Heart right ventricle (tissue), 16 donors: Measurements from ENCODE around the gene ARCN1. TPM values are rescaled to one million over a fixed set of nuclear protein-coding genes. Genes with fewer than 3 reads are reported as not detected.
"Not testable (repeated sequence)": the region's sequence is repeated elsewhere in the genome, so short reads cannot be mapped to it uniquely, and the experiment has no call there.

ENCODE experiments used
- ATAC-seq, 8 donors: fragments of 200-7000 bp; cut with Tn5 transposase; one replicate each; pipeline ENCODE4 v1.9.1; 2020; ENCODE audit warnings: mild to moderate bottlenecking in 8 of 8, moderate library complexity in 8 of 8, moderate number of reproducible peaks in 1 of 8
- DNase-seq, 2 donors: peaks; one replicate each; pipeline ENCODE4 v3.0.0-alpha.2; 2020
- H3K27ac ChIP-seq, 10 donors: fragments of 200-600 bp; sonication (generic) in 2 of 10; one replicate each; pipeline versions ENCODE4 v1.5.0 to v1.8.0; 2020 to 2022; ENCODE audit warnings: mild to moderate bottlenecking in 3 of 10
- H3K27me3 ChIP-seq, 7 donors: fragments of 200-600 bp; one replicate each; pipeline ENCODE4 v1.8.0; 2021 to 2022; ENCODE audit warnings: mild to moderate bottlenecking in 2 of 7
- H3K36me3 ChIP-seq, 9 donors: fragments of 200-600 bp; sonication (generic) in 1 of 9; one replicate each; pipeline versions ENCODE4 v1.5.0 to v1.8.0; 2020 to 2022; ENCODE audit warnings: mild to moderate bottlenecking in 2 of 9
- H3K4me1 ChIP-seq, 9 donors: fragments of 200-600 bp; sonication (generic) in 1 of 9; one replicate each; pipeline versions ENCODE4 v1.5.0 to v1.8.0; 2020 to 2022; ENCODE audit warnings: mild to moderate bottlenecking in 4 of 9
- H3K4me3 ChIP-seq, 10 donors: fragments of 200-600 bp; sonication (generic) in 2 of 10; one replicate each; pipeline versions ENCODE4 v1.5.0 to v1.8.0; 2020 to 2022; ENCODE audit warnings: mild to moderate bottlenecking in 7 of 10, moderate library complexity in 2 of 10
- H3K9me3 ChIP-seq, 11 donors: fragments of 200-600 bp in 10 of 11; sonication (generic) in 2 of 11; one replicate each; pipeline versions ENCODE4 v1.5.0 to v1.8.0; 2013 to 2022; ENCODE audit warnings: mild to moderate bottlenecking in 2 of 11, control low read depth in 1 of 11, moderate library complexity in 1 of 11
- CTCF ChIP-seq, 9 donors: fragments of 200-600 bp; sonication (generic) in 2 of 9; IDR thresholded peaks; one replicate each; pipeline versions ENCODE4 v1.5.0 to v1.8.0; 2021 to 2022; ENCODE audit warnings: antibody characterized with exemption in 9 of 9, mild to moderate bottlenecking in 5 of 9, moderate library complexity in 1 of 9
- WGBS, 2 donors: extraction: QIAGEN DNeasy Blood & Tissue Kit; methylation state at CpG; one replicate each; pipeline ENCODE4 v1.1.7; 2013; ENCODE audit warnings: inconsistent platforms in 1 of 2; 5-methylcytosine and 5-hydroxymethylcytosine counted together
- intact Hi-C, 10 donors: fragments of 100-400 bp; cut with DNase I; formaldehyde crosslinking; loops; one replicate each; pipeline versions ENCODE4 v1.11.1 to v1.14.2; 2022
- polyA plus RNA-seq, 2 donors: library from polyadenylated mRNA; stranded (reverse); fragments of 200-250 nt; gene quantifications; one replicate each; pipeline ENCODE4 v1.2.3, GENCODE V29; 2013
- total RNA-seq, 10 donors: library from RNA; stranded (reverse); fragmentation: NEBNext Ultra II Directional in 3 of 10; extraction: Animal tissue kit (Norgen Biotek cat#: 25700) in 3 of 10; gene quantifications; one replicate each; pipeline versions ENCODE4 v1.2.1 to v1.2.4, GENCODE V29; 2021 to 2023
- donor health status: Arrhythmogenic right ventricular cardiomyopathy.
- donor health status: ischemic (EF 13 %, LVEDD 7.1; RV severe dilation, severe dysfunction).
- donor health status: healthy with polysubstance abuse.
- donor health status: DM: no; HTN: yes; CAD: no.
- donor health status: DM: no; HTN: no; CAD: no.
- donor health status: ischemic (EF 25% LVEDD 6.9; RV normal size, moderate dysfunction).
- donor health status: ischemic (EF 25% LVEDD 5.7; RV mildly dilated, moderate dysfunction).
- donor health status: healthy.
- donor health status: DM: yes; HTN: yes; CAD: no.
- donor health status: Ischemic cardiomyopathy.
- donor health status: ischemic (EF 35%, LVEDD 5.7; RV mildly dilated, moderate dysfunction).
- donor health status: nonischemic (EF 11% LVEDD 7.7; RV severe dilation, severe dysfunction).
- donor health status: DM: yes; HTN: yes; CAD: no.
- donor health status: PGD.
- donor health status: ischemic (EF 29% LVEDD 5.4; RV normal size, mild dysfunction).
- donor health status: nonischemic (EF 23%, LVEDD 6.1; RV moderate dilation, normal function).

ARCN1 gene
- total and polyA plus RNA-seq, 12 donors, result 48.8 to 122 (median 94.5) TPM

- H3K27me3 ChIP-seq, result no peaks in the 10 kb centered on the region
- H3K27ac ChIP-seq, result peak overlapping the region in 2 of 10 donors; percentile 99 to 100
- TF ChIP-seq CTCF (IDR thresholded peaks at IDR 0.05), result no peak
- DNase-seq, result no peak
- 100% methylated on average over 1 of the region's 1 CpG for whole genome bisulfite sequencing, 2 donors
- ATAC-seq, result no peak
- no peaks in the 10 kb centered on the region for H3K9me3 ChIP-seq
- peaks cover 0 to 5% (median 0%) of the 10 kb centered on the region in 9 donors for H3K36me3 ChIP-seq
- H3K4me3 ChIP-seq, result no peak overlapping the region
- peaks cover 7 to 43% (median 31%) of the 10 kb centered on the region in 9 donors for H3K4me1 ChIP-seq
- intact Hi-C loops, result loop anchor here in 3 of 10 donors (5.0 to 10.0 kb wide), 2 partner anchors 37 to 214 kb away; partner anchors contain the start of gene PHLDB1 (in 2 of the 3)
Observed at GRCh38 chr11:118570787-118571186, 1.4 kb upstream of the ARCN1 start.

GRCh38 chr11:118571701-118572060, 528 bp upstream of the ARCN1 start:
- Histone ChIP-seq H3K27ac (peak overlapping the region; percentile 90 to 100 (median 98)), H3K4me1 (peaks cover 7 to 46% (median 37%) of the 10 kb centered on the region in 9 donors), H3K4me3 (peak overlapping the region; percentile 88 to 99 (median 97))
- ATAC-seq (peak in 1 of 8 donors; percentile 39), DNase-seq (peak in 1 of 2 donors; percentile 25)
- 10 to 22% methylated on average over 15 of the region's 15 CpGs for WGBS, 2 donors
- H3K36me3 ChIP-seq, H3K27me3 ChIP-seq, H3K9me3 ChIP-seq: not testable (repeated sequence)
- peak in 1 of 9 donors; percentile 3 for TF ChIP-seq CTCF (IDR thresholded peaks at IDR 0.05)
- intact Hi-C loops, result loop anchor here in 3 of 10 donors (5.0 to 10.0 kb wide), 2 partner anchors 36 to 213 kb away; partner anchors contain the start of gene PHLDB1 (in 2 of the 3)

- Histone ChIP-seq H3K4me1 (peaks cover 7 to 60% (median 46%) of the 10 kb centered on the region in 9 donors), H3K4me3 (peak overlapping the region; percentile 88 to 99 (median 97)), H3K27ac (peak overlapping the region; percentile 90 to 100 (median 98)), H3K36me3 (peaks cover 0 to 12% (median 0%) of the 10 kb centered on the region in 9 donors), H3K27me3 (no peaks in the 10 kb centered on the region), H3K9me3 (no peaks in the 10 kb centered on the region)
- intact Hi-C loops, result loop anchor here in 3 of 10 donors (5.0 to 10.0 kb wide), 2 partner anchors 34 to 212 kb away; partner anchors contain the start of gene PHLDB1 (in 2 of the 3)
- ATAC-seq (peak; percentile 16 to 49 (median 30)), DNase-seq (no peak)
- TF ChIP-seq CTCF (IDR thresholded peaks at IDR 0.05), result no peak
- 2% methylated on average over 10 of the region's 10 CpGs for WGBS, 2 donors
Observed at GRCh38 chr11:118572981-118573550, 857 bp downstream of the ARCN1 start.

GRCh38 chr11:118574636-118575035, 2.4 kb downstream of the ARCN1 start:
- no peaks in the 10 kb centered on the region for H3K27me3 ChIP-seq
- ATAC-seq, result no peak
- peak overlapping the region in 2 of 10 donors; percentile 12 to 21 for H3K27ac ChIP-seq
- 85 to 87% methylated on average over 7 of the region's 7 CpGs for WGBS, 2 donors
- peaks cover 7 to 75% (median 51%) of the 10 kb centered on the region in 9 donors for H3K4me1 ChIP-seq
- no peaks in the 10 kb centered on the region for H3K9me3 ChIP-seq
- no peak for TF ChIP-seq CTCF (IDR thresholded peaks at IDR 0.05)
- intact Hi-C loops, result loop anchor here in 3 of 10 donors (5.0 to 10.0 kb wide), 2 partner anchors 33 to 210 kb away; partner anchors contain the start of gene PHLDB1 (in 2 of the 3)
- peaks cover 0 to 13% (median 0%) of the 10 kb centered on the region in 9 donors for H3K36me3 ChIP-seq
- no peak for DNase-seq
- peak overlapping the region in 6 of 10 donors; percentile 88 to 99 (median 97) for H3K4me3 ChIP-seq

GRCh38 chr11:118577995-118578394, 5.8 kb downstream of the ARCN1 start:
- not testable (repeated sequence) for H3K27me3 ChIP-seq, H3K4me3 ChIP-seq, ATAC-seq, DNase-seq, H3K9me3 ChIP-seq
- H3K27ac ChIP-seq, result peak overlapping the region in 1 of 10 donors; percentile 1
- peaks cover 7 to 93% (median 80%) of the 10 kb centered on the region in 9 donors for H3K4me1 ChIP-seq
- peaks cover 0 to 45% (median 9%) of the 10 kb centered on the region in 9 donors for H3K36me3 ChIP-seq
- intact Hi-C loops, result loop anchor here in 1 of 10 donors (10.0 kb wide), 1 partner anchor 207 kb away; no protein-coding TSS in a partner anchor
